GM12874 (cell line): ENCODE results near the gene EDEM3.

ENCODE experiments used
- CTCF ChIP-seq: IDR thresholded peaks from 2 replicates; pipeline ENCODE4 v1.5.1; 2011; ENCODE audit warnings: low read depth, mild to moderate bottlenecking, control low read depth, low read length, moderate library complexity; ENCODE audit not compliant: insufficient read depth

The EDEM3 gene

DNA sequence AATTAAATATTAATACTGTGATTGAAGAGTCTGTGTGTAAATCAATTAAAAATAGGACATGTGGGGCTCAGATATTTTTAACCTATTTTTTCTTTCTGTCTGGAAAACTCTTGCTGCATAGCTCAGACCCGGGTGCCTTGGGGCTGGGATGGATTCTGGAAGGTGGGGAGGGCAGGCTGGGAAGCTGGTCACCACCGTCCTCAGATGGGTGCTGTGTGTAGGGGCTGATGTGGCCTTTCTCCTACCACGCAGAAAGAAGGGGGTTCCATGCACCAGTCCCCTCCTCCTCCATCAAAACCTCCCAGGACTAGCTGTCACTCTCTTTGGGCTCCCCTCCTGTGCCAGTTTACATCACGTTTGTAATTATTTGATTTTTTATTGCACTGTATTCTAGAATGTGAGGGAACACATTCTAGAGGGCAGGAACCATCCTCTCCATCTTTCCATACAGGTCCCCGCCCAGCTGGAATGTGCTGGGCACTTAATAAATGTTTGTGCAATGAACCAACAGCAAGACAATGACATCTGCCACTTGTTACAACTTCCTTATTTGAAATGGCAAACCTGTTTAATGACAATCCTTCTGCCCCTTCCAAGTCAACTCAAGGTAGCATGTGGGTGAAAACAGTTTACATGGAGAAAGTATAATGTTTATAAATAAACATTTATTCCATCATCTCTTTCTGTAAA, 104.3 kb downstream of the EDEM3 start:
- TF ChIP-seq CTCF: no peak

DNA sequence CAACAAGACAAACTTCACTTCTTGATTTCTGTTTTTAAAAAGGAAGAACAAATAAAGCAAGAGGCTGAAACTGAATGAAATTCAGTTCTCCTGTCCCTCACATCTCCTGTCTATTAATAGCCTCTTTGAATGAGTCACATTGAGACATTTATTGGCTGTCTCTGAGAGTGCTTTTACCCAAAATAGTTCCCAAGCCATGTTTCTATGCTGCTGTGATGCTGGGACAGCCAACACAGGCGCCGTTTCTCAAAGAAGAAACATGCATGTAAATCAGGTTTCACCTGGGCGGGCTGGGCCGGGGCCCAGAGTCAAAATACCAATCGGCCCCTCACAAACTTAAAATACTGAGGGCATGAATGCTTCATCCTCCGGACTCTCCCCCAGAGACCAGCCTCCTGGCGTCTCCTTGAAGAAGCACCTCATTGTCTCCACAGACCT, 105.2 kb downstream of the EDEM3 start:
- no peak for TF ChIP-seq CTCF

DNA sequence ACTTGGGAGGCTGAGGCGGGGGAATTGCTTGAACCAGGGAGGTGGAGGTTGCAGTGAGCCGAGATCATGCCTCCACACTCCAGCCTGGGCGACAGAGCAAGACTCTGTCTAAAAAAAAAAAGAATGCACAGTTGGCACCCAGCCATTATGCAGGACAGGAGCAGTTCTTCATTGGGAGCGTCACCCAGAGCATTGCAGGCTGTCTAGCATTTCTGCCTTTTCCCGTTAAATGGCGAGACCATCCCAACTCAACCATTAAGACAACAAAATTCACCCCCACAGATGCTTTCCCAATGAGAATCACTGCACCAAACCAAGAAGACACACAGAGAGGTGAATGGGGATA, 105.8 kb downstream of the EDEM3 start:
- no peak for TF ChIP-seq CTCF

GRCh38 chr1:184648160-184648855, 106.3 kb downstream of the EDEM3 start:
- no peak for TF ChIP-seq CTCF

DNA sequence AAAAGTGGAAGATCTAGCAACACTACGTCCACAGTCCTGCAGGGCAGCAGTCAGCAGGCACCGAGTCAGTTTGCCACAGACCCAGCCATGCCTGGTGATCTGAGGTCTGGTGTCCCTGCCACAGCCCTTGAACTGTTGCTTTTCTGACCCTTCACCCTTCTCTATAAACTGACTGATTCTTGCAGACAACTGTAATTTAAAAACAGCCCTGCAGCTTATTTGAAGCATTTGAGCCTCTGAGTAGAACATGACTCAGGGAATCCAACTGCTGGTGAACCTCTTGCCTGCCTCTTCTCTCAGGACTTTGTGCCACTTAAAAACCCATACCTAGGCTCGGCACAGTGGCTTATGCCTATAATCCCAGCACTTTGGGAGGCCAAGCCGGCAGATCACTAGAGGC, 107.2 kb downstream of the EDEM3 start:
- TF ChIP-seq CTCF: no peak

GRCh38 chr1:184646824-184647223, 107.8 kb downstream of the EDEM3 start:
- no peak for TF ChIP-seq CTCF

GRCh38 chr1:184646178-184646701, 108.4 kb downstream of the EDEM3 start:
- TF ChIP-seq CTCF: no peak
